ENCODE results near the gene BCL2L15. TPM values are rescaled to one million over a fixed set of nuclear protein-coding genes. Genes with fewer than 3 reads are reported as not detected.
A peak's percentile ranks its signal among the peaks of the same experiment; 100 is the strongest.

The BCL2L15 gene
- total RNA-seq, 1 experiment from 2014 or later, result 0.09 TPM

DNA sequence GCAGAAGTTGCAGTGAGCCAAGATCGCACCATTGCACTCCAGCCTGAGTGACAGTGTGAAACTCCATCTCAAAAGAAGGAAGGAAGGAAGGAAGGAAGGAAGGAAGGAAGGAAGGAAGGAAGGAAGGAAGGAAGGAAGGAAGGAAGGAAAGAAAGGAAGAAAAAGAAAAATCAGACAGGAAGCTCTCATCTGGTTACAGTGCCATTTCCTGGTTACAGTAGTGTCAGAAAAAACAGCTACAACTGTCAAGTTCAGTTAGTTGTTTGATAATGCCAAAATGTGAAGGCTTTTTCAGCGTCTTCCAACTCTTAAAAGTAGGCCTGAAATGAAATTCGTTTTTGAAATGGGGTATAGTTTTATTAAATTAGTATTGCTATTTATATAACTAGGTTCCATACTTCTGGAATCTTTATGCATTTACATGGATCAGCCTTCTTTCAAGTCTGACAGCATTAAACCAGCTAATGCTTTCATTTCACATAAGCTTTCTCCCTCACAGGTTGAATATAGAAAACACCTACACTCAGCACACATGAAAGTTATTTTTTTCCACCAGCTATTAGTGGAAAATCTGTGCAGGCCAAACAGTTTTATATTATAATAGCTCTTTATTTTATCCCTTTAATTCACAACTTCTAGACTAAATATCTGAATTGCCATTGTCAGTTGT is 37.1 kb downstream of the BCL2L15 start:
- no peaks in the 10 kb centered on the region for H3K27me3 ChIP-seq (replicated peaks; ENCODE audit: control insufficient read depth, insufficient read depth, low read length)
- TF ChIP-seq, protein P1, sequence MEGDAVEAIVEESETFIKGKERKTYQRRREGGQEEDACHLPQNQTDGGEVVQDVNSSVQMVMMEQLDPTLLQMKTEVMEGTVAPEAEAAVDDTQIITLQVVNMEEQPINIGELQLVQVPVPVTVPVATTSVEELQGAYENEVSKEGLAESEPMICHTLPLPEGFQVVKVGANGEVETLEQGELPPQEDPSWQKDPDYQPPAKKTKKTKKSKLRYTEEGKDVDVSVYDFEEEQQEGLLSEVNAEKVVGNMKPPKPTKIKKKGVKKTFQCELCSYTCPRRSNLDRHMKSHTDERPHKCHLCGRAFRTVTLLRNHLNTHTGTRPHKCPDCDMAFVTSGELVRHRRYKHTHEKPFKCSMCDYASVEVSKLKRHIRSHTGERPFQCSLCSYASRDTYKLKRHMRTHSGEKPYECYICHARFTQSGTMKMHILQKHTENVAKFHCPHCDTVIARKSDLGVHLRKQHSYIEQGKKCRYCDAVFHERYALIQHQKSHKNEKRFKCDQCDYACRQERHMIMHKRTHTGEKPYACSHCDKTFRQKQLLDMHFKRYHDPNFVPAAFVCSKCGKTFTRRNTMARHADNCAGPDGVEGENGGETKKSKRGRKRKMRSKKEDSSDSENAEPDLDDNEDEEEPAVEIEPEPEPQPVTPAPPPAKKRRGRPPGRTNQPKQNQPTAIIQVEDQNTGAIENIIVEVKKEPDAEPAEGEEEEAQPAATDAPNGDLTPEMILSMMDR (IDR thresholded peaks at IDR 0.05; ENCODE audit: insufficient read depth in 1 of 2, low read depth in 1 of 2, low read length in 1 of 2, severe bottlenecking in 1 of 2, unreplicated experiment in 1 of 2), result no peak
- Mint-ChIP-seq H3K9me3 (ENCODE audit: unreplicated experiment) (peaks cover 18% of the 10 kb centered on the region), H3K4me1 (ENCODE audit: low read depth, unreplicated experiment) (peaks cover 12% of the 10 kb centered on the region), H3K4me3 (ENCODE audit: unreplicated experiment) (no peak overlapping the region), H3K27me3 (ENCODE audit: insufficient read depth, unreplicated experiment) (no peaks in the 10 kb centered on the region), H3K27ac (ENCODE audit: unreplicated experiment) (no peak overlapping the region), H3K36me3 (ENCODE audit: insufficient read depth, unreplicated experiment) (no peaks in the 10 kb centered on the region)
- ChIA-PET POLR2A (no interaction called here), CTCF (no interaction called here)
- H3K36me3 ChIP-seq (ENCODE audit: control insufficient read depth, insufficient read depth, low read length), result no peaks in the 10 kb centered on the region
- BruUV-seq (replicated peaks), result no TSS peak
- intact Hi-C loops (cut with micrococcal nuclease; ENCODE audit: unreplicated experiment), result no loop called here
- no peak overlapping the region for H3K4me3 ChIP-seq (ENCODE audit: low read depth, low read length)
- no peaks in the 10 kb centered on the region for H3K4me1 ChIP-seq
- 0 out of 2 replicates have a peak, but pooled peaks cover 3% of the 10 kb centered on the region for H3K9me3 ChIP-seq
- DNase-seq, result no peak

- Histone ChIP-seq H3K4me1 (no peaks in the 10 kb centered on the region), H3K9me3 (0 out of 2 replicates have a peak, but pooled peaks cover 3% of the 10 kb centered on the region), H3K4me3 (ENCODE audit: low read depth, low read length) (no peak overlapping the region), H3K27me3 (replicated peaks; ENCODE audit: control insufficient read depth, insufficient read depth, low read length) (no peaks in the 10 kb centered on the region), H3K36me3 (ENCODE audit: control insufficient read depth, insufficient read depth, low read length) (no peaks in the 10 kb centered on the region)
- Mint-ChIP-seq H3K9me3 (ENCODE audit: unreplicated experiment) (peaks cover 18% of the 10 kb centered on the region), H3K36me3 (ENCODE audit: insufficient read depth, unreplicated experiment) (no peaks in the 10 kb centered on the region), H3K27me3 (ENCODE audit: insufficient read depth, unreplicated experiment) (no peaks in the 10 kb centered on the region), H3K4me3 (ENCODE audit: unreplicated experiment) (no peak overlapping the region), H3K4me1 (ENCODE audit: low read depth, unreplicated experiment) (peaks cover 12% of the 10 kb centered on the region), H3K27ac (ENCODE audit: unreplicated experiment) (no peak overlapping the region)
- no TSS peak for BruUV-seq (replicated peaks)
- CTCF ChIA-PET, result no interaction called here
- intact Hi-C loops (cut with micrococcal nuclease; ENCODE audit: unreplicated experiment), result no loop called here
- POLR2A ChIA-PET, result no interaction called here
- TF ChIP-seq, protein P1 (IDR thresholded peaks at IDR 0.05; ENCODE audit: insufficient read depth in 1 of 2, low read depth in 1 of 2, low read length in 1 of 2, severe bottlenecking in 1 of 2, unreplicated experiment in 1 of 2), result no peak
- DNase-seq, result no peak
Observed at GRCh38 chr1:113849072-113849471, 38.3 kb downstream of the BCL2L15 start.

DNA sequence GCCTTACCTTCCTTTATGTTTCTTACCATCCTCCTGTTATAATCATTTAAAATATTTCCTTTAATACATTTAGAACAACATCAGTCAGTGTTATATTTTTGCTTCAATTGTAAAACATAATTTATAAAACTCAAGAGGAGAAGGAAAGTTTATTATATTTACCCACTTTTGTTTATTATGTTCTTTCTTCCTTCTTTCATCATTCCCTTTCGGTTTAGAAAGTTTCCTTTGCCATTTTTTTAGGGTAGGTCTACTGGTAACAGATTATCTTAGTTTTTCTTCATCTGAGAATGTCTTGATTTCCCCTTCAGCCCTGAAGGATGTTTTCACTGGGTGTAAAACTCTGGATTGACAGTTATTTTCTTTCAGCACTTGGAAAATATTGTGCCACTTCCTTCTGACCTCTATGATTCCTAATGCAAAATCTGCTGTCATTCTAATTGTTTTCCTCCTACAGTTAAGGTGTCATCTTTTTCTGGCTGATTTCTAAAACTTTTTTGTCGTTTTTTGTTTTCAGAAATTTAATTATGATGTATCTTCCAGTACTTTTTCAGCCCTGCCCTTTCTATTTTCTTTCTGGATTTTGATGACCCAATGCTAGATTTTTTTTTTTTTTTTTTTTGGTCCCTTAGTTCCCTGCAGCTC is 40.9 kb downstream of the BCL2L15 start:
- Histone ChIP-seq H3K4me1 (no peaks in the 10 kb centered on the region), H3K4me3 (ENCODE audit: low read depth, low read length) (no peak overlapping the region), H3K9me3 (0 out of 2 replicates have a peak, but pooled peaks cover 3% of the 10 kb centered on the region), H3K36me3 (ENCODE audit: control insufficient read depth, insufficient read depth, low read length) (no peaks in the 10 kb centered on the region), H3K27me3 (replicated peaks; ENCODE audit: control insufficient read depth, insufficient read depth, low read length) (no peaks in the 10 kb centered on the region)
- H3K27me3 Mint-ChIP-seq (ENCODE audit: insufficient read depth, unreplicated experiment), result no peaks in the 10 kb centered on the region
- intact Hi-C loops (cut with micrococcal nuclease; ENCODE audit: unreplicated experiment), result no loop called here
- H3K27ac Mint-ChIP-seq (ENCODE audit: unreplicated experiment), result peak overlapping the region; percentile 23
- BruUV-seq (replicated peaks), result no TSS peak
- no peak for DNase-seq
- TF ChIP-seq, protein P1 (IDR thresholded peaks at IDR 0.05; ENCODE audit: insufficient read depth in 1 of 2, low read depth in 1 of 2, low read length in 1 of 2, severe bottlenecking in 1 of 2, unreplicated experiment in 1 of 2), result no peak
- no peak overlapping the region for H3K4me3 Mint-ChIP-seq (ENCODE audit: unreplicated experiment)
- H3K9me3 Mint-ChIP-seq (ENCODE audit: unreplicated experiment), result peaks cover 18% of the 10 kb centered on the region
- POLR2A ChIA-PET, result no interaction called here
- no peaks in the 10 kb centered on the region for H3K36me3 Mint-ChIP-seq (ENCODE audit: insufficient read depth, unreplicated experiment)
- CTCF ChIA-PET, result no interaction called here
- peaks cover 12% of the 10 kb centered on the region for H3K4me1 Mint-ChIP-seq (ENCODE audit: low read depth, unreplicated experiment)

All from Caco-2 (cell line).